NT2/D1 (cell line): ENCODE data around the gene NLGN4Y.

Source experiments
- DNase-seq: peaks from one replicate; pipeline ENCODE4 v3.0.0-alpha.2; 2011; ENCODE audit warnings: low read depth, low spot score
- H3K27me3 ChIP-seq: 2 replicates; pipeline ENCODE4 v1.6.0; 2011; ENCODE audit warnings: mild to moderate bottlenecking; ENCODE audit not compliant: insufficient read length, insufficient read depth
- H3K36me3 ChIP-seq: 2 replicates; pipeline ENCODE4 v1.6.1; 2011; ENCODE audit warnings: mild to moderate bottlenecking, low read length, mixed read lengths; ENCODE audit not compliant: insufficient read depth, insufficient read length
- H3K4me1 ChIP-seq: 2 replicates; pipeline ENCODE4 v1.5.1; 2011; ENCODE audit not compliant: insufficient read depth, insufficient read length
- H3K4me3 ChIP-seq: 2 replicates; pipeline ENCODE4 v1.5.1; 2011; ENCODE audit warnings: low read depth; ENCODE audit not compliant: insufficient read length
- H3K9ac ChIP-seq: 2 replicates; pipeline ENCODE4 v1.6.0; 2011; ENCODE audit warnings: low read depth; ENCODE audit not compliant: insufficient read length
- H3K9me3 ChIP-seq: 2 replicates; pipeline ENCODE4 v1.5.1; 2011; ENCODE audit warnings: mild to moderate bottlenecking, low read length; ENCODE audit not compliant: insufficient read depth
- SUZ12 ChIP-seq: IDR thresholded peaks from 2 replicates; pipeline ENCODE4 v1.6.1; 2011; ENCODE audit not compliant: insufficient read length, insufficient read depth; ENCODE audit errors: extremely low read depth
- YY1 ChIP-seq: IDR thresholded peaks from 2 replicates; pipeline ENCODE4 v1.6.1; 2011; ENCODE audit not compliant: insufficient read length, insufficient read depth
- ZNF274 ChIP-seq: IDR thresholded peaks from 2 replicates; pipeline ENCODE4 v1.6.1; 2011; ENCODE audit warnings: mild to moderate bottlenecking, low read depth, low read length

NLGN4Y gene

DNA sequence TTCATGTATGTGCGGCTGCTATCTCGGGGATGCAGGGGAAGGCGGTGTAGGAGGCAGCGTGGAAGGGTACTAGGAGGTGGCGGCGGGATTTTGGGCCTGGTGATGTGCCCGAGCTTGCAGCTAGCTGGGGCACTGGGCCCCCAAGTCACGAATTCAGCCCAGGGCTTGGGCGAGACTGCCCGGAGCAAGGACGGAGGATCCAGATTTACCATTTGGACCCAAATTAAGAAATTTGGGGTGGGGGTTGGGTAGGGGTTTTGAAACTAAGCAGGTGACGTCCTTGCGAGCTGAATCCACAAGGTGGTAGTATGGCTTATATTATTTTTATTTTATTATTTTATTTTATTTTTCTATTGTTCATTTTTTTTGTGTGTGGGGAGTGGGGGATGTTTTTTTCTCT, 986 bp downstream of the NLGN4Y start:
- Histone ChIP-seq H3K4me3 (peak overlapping the region; percentile 59), H3K9me3 (no peaks in the 10 kb centered on the region), H3K27me3 (no peaks in the 10 kb centered on the region), H3K9ac (peak overlapping the region; percentile 82), H3K4me1 (no peaks in the 10 kb centered on the region), H3K36me3 (no peaks in the 10 kb centered on the region)
- TF ChIP-seq SUZ12 (no peak), YY1 (no peak), ZNF274 (no peak)
- no peak for DNase-seq

- Histone ChIP-seq H3K9me3 (no peaks in the 10 kb centered on the region), H3K27me3 (no peaks in the 10 kb centered on the region), H3K4me1 (no peaks in the 10 kb centered on the region), H3K9ac (no peak overlapping the region), H3K36me3 (no peaks in the 10 kb centered on the region), H3K4me3 (no peak overlapping the region)
- no peak for DNase-seq
- TF ChIP-seq SUZ12, result no peak
- no peak for TF ChIP-seq ZNF274
- TF ChIP-seq YY1, result no peak
Measured at GRCh38 chrY:14528361-14528760, 4.0 kb downstream of the NLGN4Y start.

DNA sequence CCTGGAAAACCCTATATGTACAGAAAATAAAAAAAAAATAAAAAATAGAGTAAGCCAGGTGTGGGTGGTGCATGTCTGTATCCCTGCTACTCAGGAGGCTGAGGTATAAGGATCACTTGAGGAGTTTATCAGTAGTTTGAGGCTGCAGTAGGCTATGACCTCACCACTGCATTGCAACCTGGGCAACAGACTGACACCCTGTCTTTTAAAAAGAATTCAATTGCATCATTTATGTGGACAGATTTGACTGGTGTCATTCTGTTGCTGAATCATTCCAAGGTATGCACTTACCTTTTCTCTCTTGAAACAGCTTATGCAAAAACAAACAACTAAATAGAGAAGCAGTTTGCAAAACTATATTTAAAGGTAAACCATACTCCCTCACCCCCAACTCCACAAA, 12.4 kb downstream of the NLGN4Y start:
- Histone ChIP-seq H3K27me3 (no peaks in the 10 kb centered on the region), H3K9ac (no peak overlapping the region), H3K4me1 (no peaks in the 10 kb centered on the region), H3K36me3 (no peaks in the 10 kb centered on the region), H3K9me3 (no peaks in the 10 kb centered on the region), H3K4me3 (no peak overlapping the region)
- DNase-seq, result no peak
- no peak for TF ChIP-seq ZNF274
- TF ChIP-seq SUZ12, result no peak
- no peak for TF ChIP-seq YY1

GRCh38 chrY:14543506-14543905, 19.2 kb downstream of the NLGN4Y start:
- Histone ChIP-seq H3K9me3 (no peaks in the 10 kb centered on the region), H3K27me3 (no peaks in the 10 kb centered on the region), H3K9ac (no peak overlapping the region), H3K4me1 (no peaks in the 10 kb centered on the region), H3K4me3 (no peak overlapping the region), H3K36me3 (no peaks in the 10 kb centered on the region)
- DNase-seq, result no peak
- TF ChIP-seq ZNF274 (no peak), SUZ12 (no peak), YY1 (no peak)

DNA sequence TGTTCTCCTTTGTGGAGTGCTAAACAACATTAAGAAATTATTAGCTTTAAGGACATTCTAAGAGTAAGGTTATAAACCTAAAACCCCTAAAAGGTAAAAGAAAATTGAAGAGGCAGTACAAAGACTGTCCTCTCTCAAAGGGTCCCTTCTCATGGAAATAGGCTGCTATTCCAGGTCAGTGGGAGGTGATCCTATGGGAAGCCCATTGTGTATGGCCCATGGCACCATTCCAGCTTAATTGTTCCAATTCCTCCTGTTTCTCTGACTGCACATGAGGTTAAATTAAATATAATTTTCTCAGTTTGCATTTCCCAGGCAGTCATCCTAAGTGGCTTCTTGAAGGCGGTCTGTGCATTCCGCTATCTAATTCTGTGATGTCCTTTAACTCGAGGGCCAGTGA, 57.0 kb downstream of the NLGN4Y start:
- Histone ChIP-seq H3K4me1 (no peaks in the 10 kb centered on the region), H3K9me3 (no peaks in the 10 kb centered on the region), H3K9ac (no peak overlapping the region), H3K36me3 (peaks cover 2% of the 10 kb centered on the region), H3K4me3 (no peak overlapping the region), H3K27me3 (no peaks in the 10 kb centered on the region)
- DNase-seq, result no peak
- TF ChIP-seq YY1 (no peak), SUZ12 (no peak), ZNF274 (no peak)

GRCh38 chrY:14586725-14587124, 62.4 kb downstream of the NLGN4Y start:
- no peak overlapping the region for H3K9ac ChIP-seq
- peaks cover 2% of the 10 kb centered on the region for H3K36me3 ChIP-seq
- TF ChIP-seq ZNF274 (no peak), SUZ12 (no peak)
- no peak for DNase-seq
- no peaks in the 10 kb centered on the region for H3K27me3 ChIP-seq
- H3K4me3 ChIP-seq, result no peak overlapping the region
- no peaks in the 10 kb centered on the region for H3K9me3 ChIP-seq
- H3K4me1 ChIP-seq, result no peaks in the 10 kb centered on the region

DNA sequence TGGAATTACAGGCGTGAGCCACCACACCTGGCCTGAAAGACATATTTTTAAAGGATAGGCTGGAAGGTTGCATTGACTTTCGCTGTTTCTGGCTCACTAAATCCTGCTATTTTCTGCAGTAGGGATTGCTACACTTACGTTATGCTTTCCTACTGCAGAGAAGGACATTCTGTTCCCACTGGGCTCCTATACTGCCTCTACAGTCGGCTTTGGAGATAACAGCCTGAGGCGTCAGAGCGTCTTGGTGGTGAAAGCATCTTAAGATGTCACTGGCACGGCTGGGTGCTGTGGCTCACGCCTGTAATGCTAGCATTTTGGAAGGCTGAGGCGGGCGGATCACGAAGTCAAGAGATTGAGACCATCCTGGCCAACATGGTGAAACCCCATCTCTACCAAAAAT, 77.0 kb downstream of the NLGN4Y start:
- no peak overlapping the region for H3K9ac ChIP-seq
- DNase-seq, result no peak
- no peaks in the 10 kb centered on the region for H3K4me1 ChIP-seq
- H3K4me3 ChIP-seq, result no peak overlapping the region
- no peaks in the 10 kb centered on the region for H3K27me3 ChIP-seq
- TF ChIP-seq YY1, result no peak
- TF ChIP-seq SUZ12, result no peak
- no peak for TF ChIP-seq ZNF274
- no peaks in the 10 kb centered on the region for H3K9me3 ChIP-seq
- H3K36me3 ChIP-seq, result no peaks in the 10 kb centered on the region

DNA sequence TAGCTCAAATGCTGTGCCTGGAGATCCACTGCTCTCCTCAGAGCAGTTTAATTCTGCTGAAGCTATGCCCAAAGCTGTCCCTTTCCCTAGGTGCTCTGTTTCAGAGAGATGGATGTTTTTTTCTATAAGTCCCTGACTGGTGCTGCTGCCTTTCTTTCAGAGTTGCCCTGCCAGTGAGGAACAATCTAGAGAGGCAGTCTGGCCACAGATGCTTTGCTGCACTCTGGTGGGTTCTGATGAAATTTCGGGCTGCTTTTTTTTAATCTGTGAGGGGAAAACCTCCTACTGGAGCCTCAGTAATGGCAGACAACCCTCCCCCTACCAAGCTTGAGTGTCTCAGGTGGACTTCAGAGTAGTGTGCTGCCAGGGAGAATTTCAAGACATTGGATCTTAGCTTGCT, 93.3 kb downstream of the NLGN4Y start:
- Histone ChIP-seq H3K4me3 (no peak overlapping the region), H3K4me1 (no peaks in the 10 kb centered on the region), H3K9ac (no peak overlapping the region), H3K36me3 (no peaks in the 10 kb centered on the region), H3K9me3 (no peaks in the 10 kb centered on the region), H3K27me3 (no peaks in the 10 kb centered on the region)
- no peak for DNase-seq
- TF ChIP-seq YY1 (no peak), SUZ12 (no peak), ZNF274 (no peak)
